DMS79 treated with DMSO at 0.1 percent for 48 hours (cell line): ENCODE results near the gene BTN2A1.
A peak's percentile ranks its signal among the peaks of the same experiment; 100 is the strongest.
"Not testable (repeated sequence)": the region's sequence is repeated elsewhere in the genome, so short reads cannot be mapped to it uniquely, and the experiment has no call there.

ENCODE experiments used
- DNase-seq: peaks from one replicate; lab custom pipeline; 2025; lab: John Stamatoyannopoulos, UW

BTN2A1 gene

DNA sequence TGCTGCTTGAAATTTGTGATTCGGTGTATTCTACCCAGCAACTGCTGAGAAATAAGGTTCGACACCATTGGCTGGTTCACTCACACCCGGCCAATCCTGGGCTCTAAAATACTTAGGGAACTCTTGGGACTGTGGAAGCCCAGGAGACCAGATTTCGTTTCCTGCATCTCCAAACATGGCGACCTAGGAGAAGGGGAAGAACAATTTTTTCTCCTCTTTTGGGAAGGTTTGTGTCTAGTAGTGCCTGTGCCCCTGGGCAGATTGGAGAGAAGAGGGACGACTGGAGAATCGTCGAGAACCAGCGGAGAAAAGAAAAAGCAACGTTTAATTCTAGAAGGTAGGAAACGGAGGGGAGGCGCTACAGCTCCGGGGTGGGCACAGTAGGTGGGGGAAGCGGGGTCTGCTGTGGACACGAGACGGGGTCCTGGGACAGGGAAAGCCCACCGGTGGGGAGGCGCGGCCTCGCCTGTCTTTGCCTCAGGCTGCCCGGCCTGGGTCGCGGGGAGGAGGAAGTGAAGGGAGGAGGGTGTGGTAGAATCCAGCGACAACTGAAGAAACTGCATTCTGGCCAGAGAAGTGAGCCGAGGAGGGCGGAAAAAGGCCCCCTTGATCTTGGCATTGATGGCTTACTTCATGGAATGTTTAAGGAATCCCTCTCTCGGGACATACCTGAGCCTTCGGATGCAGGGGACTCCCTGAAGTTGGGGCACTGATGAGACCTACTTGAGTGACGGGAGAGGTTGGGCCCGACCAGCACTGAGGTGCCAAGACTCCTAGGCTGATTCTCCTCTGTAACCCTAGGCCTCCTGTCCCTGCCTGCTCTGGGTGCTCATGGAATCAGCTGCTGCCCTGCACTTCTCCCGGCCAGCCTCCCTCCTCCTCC, at the start of gene BTN2A1:
BTN2A1 (plus strand) TSS at position 150 of the 883 bp plus-strand sequence; CDS start at position 832, 682 bp downstream.
- DNase-seq = peak; percentile 58

DNA sequence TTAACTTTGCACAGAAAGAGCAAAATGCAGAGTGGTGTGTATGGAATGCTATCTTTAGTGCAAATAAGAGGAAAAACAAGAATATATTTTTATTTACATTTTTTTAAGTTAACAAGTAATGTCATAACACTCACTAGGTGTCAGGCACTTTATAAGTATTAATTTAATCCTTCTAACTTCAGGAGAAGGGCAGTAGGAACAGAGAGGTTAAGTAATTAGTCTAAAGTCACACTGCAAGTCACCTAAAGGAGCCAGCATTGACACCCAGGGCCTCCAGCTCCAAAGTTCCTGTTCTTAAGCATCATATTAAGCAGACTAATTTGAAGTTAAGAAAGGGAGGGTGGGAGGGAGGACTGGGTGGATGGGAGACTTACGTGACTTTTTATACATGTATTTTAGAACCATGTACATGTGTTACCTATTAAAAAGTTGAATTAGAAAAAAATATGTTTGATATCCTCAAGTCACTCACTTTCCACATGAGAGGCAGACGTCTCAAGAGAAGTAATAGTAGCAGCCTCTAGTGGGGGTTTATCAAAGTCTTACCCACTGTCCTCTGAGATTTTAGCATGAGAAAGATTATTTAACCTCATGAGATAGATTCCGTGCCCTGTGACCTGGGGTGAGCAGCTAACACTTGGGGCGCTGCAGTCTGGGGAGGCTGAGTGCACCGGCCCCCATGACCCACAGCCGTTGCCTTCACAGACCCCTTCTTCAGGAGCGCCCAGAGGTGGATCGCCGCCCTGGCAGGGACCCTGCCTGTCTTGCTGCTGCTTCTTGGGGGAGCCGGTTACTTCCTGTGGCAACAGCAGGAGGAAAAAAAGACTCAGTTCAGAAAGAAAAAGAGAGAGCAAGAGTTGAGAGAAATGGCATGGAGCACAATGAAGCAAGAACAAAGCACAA, 48.7 kb upstream of the BTN2A1 start:
- no peak for DNase-seq

GRCh38 chr6:26411751-26412150, 46.0 kb upstream of the BTN2A1 start:
- no peak for DNase-seq

DNA sequence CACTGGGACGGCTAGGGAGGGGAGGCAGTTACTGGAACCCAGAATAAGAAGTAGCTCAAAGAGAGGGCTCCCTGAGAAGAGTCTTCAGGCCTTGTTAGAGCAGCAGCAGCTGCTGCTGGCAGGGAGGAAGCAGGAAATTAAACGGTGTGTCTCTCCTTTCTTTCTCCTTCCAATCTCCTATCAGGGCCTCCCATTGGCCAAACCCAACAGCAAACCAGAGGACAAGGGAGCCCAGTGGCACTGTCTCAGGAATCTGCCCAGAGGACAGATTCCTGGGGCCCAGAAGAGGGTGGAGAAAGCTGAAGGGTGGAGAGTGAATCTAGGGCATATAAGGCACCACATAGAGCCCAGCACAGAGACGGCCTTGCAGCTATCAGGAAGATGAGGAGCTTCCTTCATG, 45.5 kb upstream of the BTN2A1 start:
- DNase-seq = no peak

- DNase-seq = no peak
Measured at GRCh38 chr6:26412954-26413353, 44.8 kb upstream of the BTN2A1 start.

- no peak for DNase-seq
Measured at GRCh38 chr6:26414281-26414680, 43.5 kb upstream of the BTN2A1 start.

- no peak for DNase-seq
Measured at GRCh38 chr6:26415036-26415614, 42.6 kb upstream of the BTN2A1 start.

GRCh38 chr6:26415791-26416190, 42.0 kb upstream of the BTN2A1 start:
- DNase-seq = no peak

DNA sequence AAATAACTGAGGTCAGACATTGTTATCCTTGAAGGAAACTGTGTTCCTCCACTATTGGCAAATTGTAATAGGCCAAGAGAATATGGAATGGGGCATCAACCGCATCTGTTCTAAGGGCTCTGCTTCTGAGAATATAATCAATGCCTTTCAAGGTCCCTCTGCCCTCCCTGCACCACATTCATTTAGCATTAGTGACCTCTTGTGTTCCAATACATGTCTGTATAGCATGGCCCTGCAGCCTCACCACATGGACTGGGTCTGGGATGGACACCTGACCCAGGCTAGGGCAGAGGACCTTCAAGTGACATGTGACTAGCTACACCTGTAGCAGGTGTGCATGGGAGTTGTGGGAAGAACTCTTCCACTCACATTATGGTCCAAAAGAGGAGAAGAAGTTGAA, 41.5 kb upstream of the BTN2A1 start:
- no peak for DNase-seq

DNA sequence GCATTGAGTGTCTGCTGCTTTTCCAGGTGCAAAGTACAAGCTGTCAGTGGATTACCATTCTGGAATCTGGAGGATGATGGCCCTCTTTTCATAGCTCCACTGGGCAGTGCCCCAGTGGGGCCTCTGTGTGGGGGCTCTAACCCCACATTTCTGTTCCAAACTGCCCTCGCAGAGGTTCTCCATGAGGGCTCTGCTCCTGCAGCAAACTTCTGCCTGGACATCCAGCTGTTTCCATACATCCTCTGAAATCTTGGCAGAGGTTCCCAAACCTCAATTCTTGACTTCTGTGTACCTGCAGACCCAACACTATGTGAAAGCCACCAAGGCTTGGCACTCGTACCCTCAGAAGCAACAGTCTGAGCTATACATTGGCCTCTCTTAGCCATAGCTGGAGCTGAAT, 39.7 kb upstream of the BTN2A1 start:
- DNase-seq = not testable (repeated sequence)

- DNase-seq = not testable (repeated sequence)
Measured at GRCh38 chr6:26418795-26419194, 39.0 kb upstream of the BTN2A1 start.

DNA sequence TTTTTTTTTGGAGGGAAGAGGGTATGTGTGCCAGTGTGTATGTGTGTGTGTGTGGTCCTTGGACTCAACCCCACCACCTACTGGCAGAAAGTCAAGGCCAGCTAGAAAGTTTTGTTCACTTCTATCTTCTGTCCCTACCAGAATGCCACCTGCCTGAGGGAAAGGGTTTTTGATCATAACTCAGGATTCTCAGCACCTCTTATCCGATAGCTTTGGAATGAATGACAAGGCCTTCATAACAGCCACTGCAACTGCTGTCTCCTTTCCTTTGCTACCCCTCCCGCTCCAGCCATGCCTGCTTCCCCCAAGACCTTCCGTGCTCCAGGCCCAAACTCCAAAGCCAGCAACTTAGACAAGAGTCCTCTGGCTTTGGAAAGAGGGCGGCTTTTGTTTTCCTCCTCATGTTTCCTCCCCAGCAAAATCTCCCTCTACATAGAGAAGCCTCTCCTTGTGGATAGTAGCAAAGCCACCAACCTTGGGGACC, 37.0 kb upstream of the BTN2A1 start:
- DNase-seq = no peak

- peak; percentile 42 for DNase-seq
Measured at GRCh38 chr6:26421259-26422144, 36.3 kb upstream of the BTN2A1 start.

- no peak for DNase-seq
Measured at GRCh38 chr6:26422329-26422728, 35.4 kb upstream of the BTN2A1 start.

- DNase-seq = no peak
Measured at GRCh38 chr6:26426691-26427450, 30.9 kb upstream of the BTN2A1 start.

GRCh38 chr6:26427451-26427809, 30.3 kb upstream of the BTN2A1 start:
- no peak for DNase-seq

DNA sequence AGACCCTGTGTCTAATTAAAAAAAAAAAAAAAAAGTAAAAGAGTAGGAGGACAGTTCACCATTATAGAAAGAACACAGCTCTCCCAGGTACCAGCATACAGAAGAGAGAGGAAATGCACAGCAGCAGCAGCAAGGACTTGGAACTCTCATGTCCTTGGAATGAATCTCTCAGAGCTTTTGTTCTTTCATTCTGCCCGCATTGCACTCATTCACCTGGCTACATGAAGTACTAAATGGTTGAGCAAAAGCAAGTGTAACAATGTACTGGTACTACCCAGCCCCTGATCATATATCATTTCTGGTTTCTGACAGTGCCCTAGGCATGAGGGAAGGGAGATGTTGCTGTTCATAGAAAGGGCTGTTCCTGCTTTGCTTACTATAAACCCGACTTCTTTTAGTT, 29.5 kb upstream of the BTN2A1 start:
- DNase-seq = no peak

GRCh38 chr6:26430787-26431186, 27.0 kb upstream of the BTN2A1 start:
- DNase-seq = no peak

DNA sequence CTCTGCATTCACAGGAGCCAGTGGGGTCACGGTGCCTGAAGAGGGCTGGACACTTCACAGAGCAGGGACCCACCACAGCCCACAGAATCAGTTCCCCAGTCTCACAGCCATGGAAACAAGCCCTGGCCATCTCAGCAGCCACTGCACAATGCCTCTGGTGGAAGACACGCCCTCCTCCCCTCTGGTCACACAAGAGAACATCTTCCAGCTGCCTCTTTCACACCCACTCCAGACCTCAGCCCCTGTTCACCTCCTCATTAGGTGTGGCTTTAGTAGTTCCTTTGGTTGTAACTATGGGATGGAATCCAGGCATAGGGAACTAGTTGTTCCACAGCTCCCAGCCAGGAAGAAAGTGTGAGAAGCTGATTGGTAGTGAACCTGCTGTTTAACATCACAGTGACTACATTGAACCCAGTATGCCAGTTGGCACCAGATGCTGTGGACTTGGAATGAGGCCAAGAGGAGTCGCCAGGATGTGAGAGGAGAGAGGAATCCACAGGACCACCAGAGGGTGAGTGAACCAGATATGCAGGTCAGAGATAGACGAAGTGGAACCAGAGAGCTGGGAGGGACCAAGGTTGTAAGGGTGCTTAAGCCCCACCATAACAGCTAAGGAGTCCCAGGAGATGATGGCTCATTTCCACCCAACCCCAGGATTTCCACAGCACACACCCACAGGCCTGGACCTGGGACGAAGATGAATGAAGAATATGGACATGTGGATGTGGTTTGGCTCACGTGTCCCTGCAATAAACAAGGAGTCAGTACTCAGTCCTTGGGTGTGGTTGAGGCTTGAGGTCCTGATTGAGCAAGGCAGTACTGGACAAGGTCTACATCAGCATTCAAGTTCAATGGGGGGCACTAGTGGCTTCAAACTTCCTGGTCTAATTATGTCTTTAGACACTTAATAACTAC, 26.2 kb upstream of the BTN2A1 start:
- no peak for DNase-seq
